Osteocyte (in vitro differentiated cells): ENCODE data around the gene FHOD3. TPM values are rescaled to one million over a fixed set of nuclear protein-coding genes. Genes with fewer than 3 reads are reported as not detected.

Experiments used
- DNase-seq: peaks from one replicate; pipeline ENCODE4 v3.0.0; 2021; ENCODE audit warnings: mixed read lengths; ENCODE audit not compliant: unreplicated experiment; ENCODE audit errors: extremely low spot score
- H3K27ac Mint-ChIP-seq: one replicate; pipeline ENCODE4 v1.8.0; 2021; ENCODE audit warnings: mild to moderate bottlenecking, mixed read lengths; ENCODE audit not compliant: unreplicated experiment
- H3K27me3 Mint-ChIP-seq: one replicate; pipeline ENCODE4 v1.8.0; 2021; ENCODE audit warnings: mixed read lengths; ENCODE audit not compliant: unreplicated experiment
- H3K36me3 Mint-ChIP-seq: one replicate; pipeline ENCODE4 v1.8.0; 2021; ENCODE audit warnings: mixed read lengths; ENCODE audit not compliant: unreplicated experiment
- H3K4me1 Mint-ChIP-seq: one replicate; pipeline ENCODE4 v1.8.0; 2021; ENCODE audit warnings: mixed read lengths; ENCODE audit not compliant: unreplicated experiment
- H3K4me3 Mint-ChIP-seq: one replicate; pipeline ENCODE4 v1.8.0; 2021; ENCODE audit warnings: mild to moderate bottlenecking, moderate library complexity, mixed read lengths; ENCODE audit not compliant: unreplicated experiment
- H3K9me3 Mint-ChIP-seq: one replicate; pipeline ENCODE4 v1.8.0; 2021; ENCODE audit warnings: mixed read lengths; ENCODE audit not compliant: unreplicated experiment
- total RNA-seq: library from RNA; stranded (reverse); gene quantifications from 2 replicates; pipeline ENCODE4 v1.2.1, GENCODE V29; 2021
- TF ChIP-seq, protein P1 (sequence below): fragments of 200-600 bp; sonication (generic); IDR thresholded peaks from 2 replicates; pipeline ENCODE4 v1.5.0; 2021; ENCODE audit warnings: antibody characterized with exemption, mild to moderate bottlenecking, moderate library complexity

FHOD3 gene
- total RNA-seq, 1 donor from 2014 or later: 1.2 TPM

- peaks cover 12% of the 10 kb centered on the region for H3K27me3 Mint-ChIP-seq
- no peak for DNase-seq
Observed at GRCh38 chr18:36368889-36369288, 71.4 kb downstream of the FHOD3 start.

GRCh38 chr18:36372903-36373311, 75.4 kb downstream of the FHOD3 start:
- Mint-ChIP-seq H3K36me3 (no peaks in the 10 kb centered on the region), H3K4me1 (no peaks in the 10 kb centered on the region), H3K4me3 (no peak overlapping the region), H3K27me3 (peaks cover 6% of the 10 kb centered on the region), H3K9me3 (no peaks in the 10 kb centered on the region), H3K27ac (no peak overlapping the region)
- DNase-seq: no peak
- TF ChIP-seq, protein P1, sequence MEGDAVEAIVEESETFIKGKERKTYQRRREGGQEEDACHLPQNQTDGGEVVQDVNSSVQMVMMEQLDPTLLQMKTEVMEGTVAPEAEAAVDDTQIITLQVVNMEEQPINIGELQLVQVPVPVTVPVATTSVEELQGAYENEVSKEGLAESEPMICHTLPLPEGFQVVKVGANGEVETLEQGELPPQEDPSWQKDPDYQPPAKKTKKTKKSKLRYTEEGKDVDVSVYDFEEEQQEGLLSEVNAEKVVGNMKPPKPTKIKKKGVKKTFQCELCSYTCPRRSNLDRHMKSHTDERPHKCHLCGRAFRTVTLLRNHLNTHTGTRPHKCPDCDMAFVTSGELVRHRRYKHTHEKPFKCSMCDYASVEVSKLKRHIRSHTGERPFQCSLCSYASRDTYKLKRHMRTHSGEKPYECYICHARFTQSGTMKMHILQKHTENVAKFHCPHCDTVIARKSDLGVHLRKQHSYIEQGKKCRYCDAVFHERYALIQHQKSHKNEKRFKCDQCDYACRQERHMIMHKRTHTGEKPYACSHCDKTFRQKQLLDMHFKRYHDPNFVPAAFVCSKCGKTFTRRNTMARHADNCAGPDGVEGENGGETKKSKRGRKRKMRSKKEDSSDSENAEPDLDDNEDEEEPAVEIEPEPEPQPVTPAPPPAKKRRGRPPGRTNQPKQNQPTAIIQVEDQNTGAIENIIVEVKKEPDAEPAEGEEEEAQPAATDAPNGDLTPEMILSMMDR: no peak

More at GRCh38 chr18:36368889-36369288, 71.4 kb downstream of the FHOD3 start:
- H3K4me1 Mint-ChIP-seq: no peaks in the 10 kb centered on the region
- no peaks in the 10 kb centered on the region for H3K36me3 Mint-ChIP-seq
- H3K27ac Mint-ChIP-seq: no peak overlapping the region
- H3K9me3 Mint-ChIP-seq: no peaks in the 10 kb centered on the region
- TF ChIP-seq, protein P1: no peak
- no peak overlapping the region for H3K4me3 Mint-ChIP-seq

GRCh38 chr18:36374262-36374661, 76.7 kb downstream of the FHOD3 start:
- no peak for DNase-seq
- H3K27ac Mint-ChIP-seq: no peak overlapping the region
- no peak overlapping the region for H3K4me3 Mint-ChIP-seq
- no peaks in the 10 kb centered on the region for H3K9me3 Mint-ChIP-seq
- H3K4me1 Mint-ChIP-seq: no peaks in the 10 kb centered on the region
- H3K36me3 Mint-ChIP-seq: no peaks in the 10 kb centered on the region
- H3K27me3 Mint-ChIP-seq: peaks cover 10% of the 10 kb centered on the region
- TF ChIP-seq, protein P1: no peak

- DNase-seq: no peak
- no peaks in the 10 kb centered on the region for H3K9me3 Mint-ChIP-seq
- H3K36me3 Mint-ChIP-seq: no peaks in the 10 kb centered on the region
- H3K27ac Mint-ChIP-seq: no peak overlapping the region
- H3K4me3 Mint-ChIP-seq: no peak overlapping the region
- TF ChIP-seq, protein P1: no peak
- no peaks in the 10 kb centered on the region for H3K4me1 Mint-ChIP-seq
- H3K27me3 Mint-ChIP-seq: peaks cover 10% of the 10 kb centered on the region
Observed at GRCh38 chr18:36375118-36375517, 77.6 kb downstream of the FHOD3 start.

DNA sequence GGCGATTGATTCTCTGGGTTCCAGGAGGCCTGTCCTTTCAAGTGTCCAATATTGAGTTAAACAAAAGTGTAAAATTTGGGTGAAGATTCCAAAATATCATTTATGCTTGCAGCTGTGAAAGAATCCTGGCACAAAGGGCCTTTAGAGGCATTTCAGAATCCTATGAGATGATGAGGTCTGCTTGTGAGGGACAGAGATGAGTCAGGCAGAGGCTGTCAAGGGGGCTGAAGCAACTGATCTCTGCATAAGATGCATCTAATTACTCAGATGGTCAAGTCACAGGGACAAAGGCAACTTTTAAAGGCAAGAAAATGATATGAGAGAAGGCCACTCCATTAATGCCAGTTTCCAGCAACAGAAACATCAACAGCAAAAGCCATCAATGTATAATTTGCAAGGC, 78.8 kb downstream of the FHOD3 start:
- Mint-ChIP-seq H3K27me3 (peaks cover 4% of the 10 kb centered on the region), H3K9me3 (no peaks in the 10 kb centered on the region), H3K27ac (no peak overlapping the region), H3K4me3 (no peak overlapping the region), H3K4me1 (no peaks in the 10 kb centered on the region), H3K36me3 (no peaks in the 10 kb centered on the region)
- no peak for DNase-seq
- TF ChIP-seq, protein P1: no peak
